Stomach (tissue), 4 donors: ENCODE data around the gene CHN2.

Source experiments
- CTCF ChIP-seq, 7 experiments: fragments of 450-650 bp in 4 of 7; fragments of 200-600 bp in 3 of 7; sonication (generic) in 3 of 7; IDR thresholded peaks; one replicate each; pipeline ENCODE4 v1.5.1; 2016 to 2019; ENCODE audit warnings: antibody characterized with exemption in 7 of 7, control low read depth in 2 of 7, mild to moderate bottlenecking in 1 of 7
- EP300 ChIP-seq: sonication (generic); formaldehyde crosslinking; IDR thresholded peaks from one replicate; pipeline ENCODE4 v1.6.1; 2017; ENCODE audit warnings: antibody characterized with exemption
- POLR2A ChIP-seq, 4 donors: fragments of 450-650 bp; IDR thresholded peaks; one replicate each; pipeline ENCODE4 v1.6.1; 2016; ENCODE audit warnings: antibody characterized with exemption in 4 of 4, control low read depth in 2 of 4, mild to moderate bottlenecking in 1 of 4, moderate library complexity in 1 of 4
- POLR2AphosphoS5 ChIP-seq, 3 donors: sonication (generic); formaldehyde crosslinking; IDR thresholded peaks; one replicate each; pipeline ENCODE4 v1.6.1; 2016; ENCODE audit warnings: antibody characterized with exemption in 3 of 3

DNA sequence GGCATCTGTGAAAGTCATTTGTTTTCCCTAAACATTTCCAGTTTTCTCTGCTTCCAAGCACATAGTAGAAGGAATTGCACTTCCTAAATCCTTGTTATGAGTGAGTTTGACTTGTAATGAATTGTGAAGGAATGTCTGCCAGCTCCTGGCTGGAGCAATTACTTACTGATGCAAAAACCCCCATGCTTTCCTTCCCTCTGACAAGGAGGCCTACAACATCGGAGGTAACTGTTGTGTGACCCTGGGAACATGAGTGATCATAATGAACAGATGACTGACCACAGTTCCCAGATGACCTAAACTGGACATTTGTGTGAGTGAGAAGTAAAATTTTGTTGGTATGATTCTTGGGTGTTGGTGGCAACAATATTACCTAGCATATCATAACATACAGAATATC, 26.9 kb upstream of the CHN2 start:
- no peak for TF ChIP-seq POLR2AphosphoS5 (IDR thresholded peaks at IDR 0.05)
- no peak for TF ChIP-seq CTCF (IDR thresholded peaks at IDR 0.05)
- TF ChIP-seq POLR2A (IDR thresholded peaks at IDR 0.05) = no peak
- no peak for TF ChIP-seq EP300
